ENCODE measurements around the gene ITGA7.

DNA sequence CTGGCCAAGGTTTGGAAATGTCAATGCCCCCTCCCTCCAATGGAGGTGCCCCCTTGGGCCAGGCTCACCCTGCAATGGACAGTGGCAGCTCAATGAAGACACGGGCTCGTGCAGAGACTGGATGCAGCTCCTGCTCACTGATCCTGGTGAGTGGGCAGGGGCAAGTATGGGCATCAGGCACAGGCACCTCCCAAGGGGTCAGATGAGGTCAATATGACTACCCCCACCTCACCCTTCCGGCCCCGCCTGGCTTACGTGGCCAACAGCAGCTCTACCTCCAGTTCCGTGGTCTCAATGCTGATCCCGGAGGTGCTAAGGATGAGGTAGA lies 13.6 kb downstream of the ITGA7 start:
- TF ChIP-seq, protein P1, sequence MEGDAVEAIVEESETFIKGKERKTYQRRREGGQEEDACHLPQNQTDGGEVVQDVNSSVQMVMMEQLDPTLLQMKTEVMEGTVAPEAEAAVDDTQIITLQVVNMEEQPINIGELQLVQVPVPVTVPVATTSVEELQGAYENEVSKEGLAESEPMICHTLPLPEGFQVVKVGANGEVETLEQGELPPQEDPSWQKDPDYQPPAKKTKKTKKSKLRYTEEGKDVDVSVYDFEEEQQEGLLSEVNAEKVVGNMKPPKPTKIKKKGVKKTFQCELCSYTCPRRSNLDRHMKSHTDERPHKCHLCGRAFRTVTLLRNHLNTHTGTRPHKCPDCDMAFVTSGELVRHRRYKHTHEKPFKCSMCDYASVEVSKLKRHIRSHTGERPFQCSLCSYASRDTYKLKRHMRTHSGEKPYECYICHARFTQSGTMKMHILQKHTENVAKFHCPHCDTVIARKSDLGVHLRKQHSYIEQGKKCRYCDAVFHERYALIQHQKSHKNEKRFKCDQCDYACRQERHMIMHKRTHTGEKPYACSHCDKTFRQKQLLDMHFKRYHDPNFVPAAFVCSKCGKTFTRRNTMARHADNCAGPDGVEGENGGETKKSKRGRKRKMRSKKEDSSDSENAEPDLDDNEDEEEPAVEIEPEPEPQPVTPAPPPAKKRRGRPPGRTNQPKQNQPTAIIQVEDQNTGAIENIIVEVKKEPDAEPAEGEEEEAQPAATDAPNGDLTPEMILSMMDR (IDR thresholded peaks at IDR 0.05; ENCODE audit: control extremely low read depth in 1 of 3, insufficient read depth in 1 of 3, low read depth in 1 of 3, low read length in 3 of 3): no peak
- TF ChIP-seq POLR2AphosphoS5 (IDR thresholded peaks at IDR 0.05; ENCODE audit: low read depth, low read length): no peak
- TF ChIP-seq NRF1 (IDR thresholded peaks at IDR 0.05; ENCODE audit: low read depth, low read length): no peak
- no peak for TF ChIP-seq RFX5 (IDR thresholded peaks at IDR 0.05; ENCODE audit: borderline replicate concordance, low read depth, low read length)
- no peak for TF ChIP-seq CBX8 (IDR thresholded peaks at IDR 0.05; ENCODE audit: borderline replicate concordance, low read depth, low read length)
